A673 (cell line): Measurements from ENCODE around the gene NEDD8. TPM values are rescaled to one million over a fixed set of nuclear protein-coding genes. Genes with fewer than 3 reads are reported as not detected.

ENCODE experiments used
- BruUV-seq: library from RNA; stranded (reverse); fragments of 400-500 nt; replicated peaks from 2 replicates; lab custom pipeline; 2021; lab: Mats Ljungman, UMichigan
- CTCF ChIA-PET: fragments of 300-600 bp; sonication (Branson Sonifier 250); formaldehyde crosslinking; loops from one replicate; lab custom pipeline; 2022; ENCODE audit warnings: antibody characterized with exemption; lab: Charles Lee
- POLR2A ChIA-PET: fragments of 300-600 bp; sonication (Branson Sonifier 250); formaldehyde crosslinking; loops from one replicate; lab custom pipeline; 2022; ENCODE audit warnings: antibody characterized with exemption; ENCODE audit not compliant: low non-redundant PET; lab: Charles Lee
- DNase-seq: peaks from one replicate; pipeline ENCODE4 v3.0.0-alpha.2; 2015; ENCODE audit warnings: low spot score
- H3K27ac ChIP-seq: fragments of 200-600 bp; sonication (generic); 2 replicates; pipeline ENCODE4 v1.5.1; 2016; ENCODE audit warnings: mixed run types, low read depth, mild to moderate bottlenecking, mixed read lengths, antibody characterized with exemption, low read length; ENCODE audit not compliant: poor library complexity, severe bottlenecking
- H3K27me3 ChIP-seq: fragments of 200-600 bp; sonication (generic); replicated peaks from 2 replicates; pipeline ENCODE4 v1.6.1; 2017; ENCODE audit warnings: mixed run types, low read depth, mild to moderate bottlenecking, mixed read lengths, antibody characterized with exemption, low read length; ENCODE audit not compliant: insufficient read depth, poor library complexity
- H3K36me3 ChIP-seq: fragments of 200-600 bp; sonication (generic); 2 replicates; pipeline ENCODE4 v1.6.1; 2016; ENCODE audit warnings: mixed run types, mild to moderate bottlenecking, mixed read lengths, antibody characterized with exemption, low read length; ENCODE audit not compliant: insufficient read depth, poor library complexity, severe bottlenecking
- H3K4me1 ChIP-seq: fragments of 200-600 bp; sonication (generic); 2 replicates; pipeline ENCODE4 v1.6.1; 2017; ENCODE audit warnings: mixed run types, mild to moderate bottlenecking, mixed read lengths, antibody characterized with exemption, low read length; ENCODE audit not compliant: insufficient read depth, poor library complexity, severe bottlenecking
- H3K4me3 ChIP-seq: fragments of 200-600 bp; sonication (generic); 2 replicates; pipeline ENCODE4 v1.5.1; 2016; ENCODE audit warnings: low read depth, mixed run types, mild to moderate bottlenecking, mixed read lengths, low read length; ENCODE audit not compliant: poor library complexity, severe bottlenecking
- H3K9me3 ChIP-seq: fragments of 200-600 bp; sonication (generic); 2 replicates; pipeline ENCODE4 v1.6.1; 2016; ENCODE audit warnings: mixed run types, low read depth, mild to moderate bottlenecking, mixed read lengths, antibody characterized with exemption, low read length; ENCODE audit not compliant: poor library complexity, severe bottlenecking
- CTCF ChIP-seq: fragments of 300-800, 200-600 bp; sonication (generic); conservative IDR thresholded peaks from 2 replicates; pipeline ENCODE4 v1.5.1; 2017; ENCODE audit warnings: low read depth, mild to moderate bottlenecking, antibody characterized with exemption, low read length, moderate library complexity, mixed read lengths
- EZH2 ChIP-seq: fragments of 200-600 bp; sonication (generic); IDR thresholded peaks from 2 replicates; pipeline ENCODE4 v1.6.1; 2017; ENCODE audit warnings: borderline replicate concordance, low read depth, mild to moderate bottlenecking, mixed read lengths, antibody characterized with exemption, low read length; ENCODE audit not compliant: poor library complexity, severe bottlenecking
- intact Hi-C: fragments of 100-400 bp; cut with micrococcal nuclease; formaldehyde crosslinking; loops from one replicate; pipeline ENCODE4 v1.10.0; 2022; ENCODE audit not compliant: unreplicated experiment
- total RNA-seq: library from RNA; stranded (reverse); gene quantifications from 2 replicates; pipeline ENCODE4 v1.2.3, GENCODE V29; 2021

NEDD8 gene
- total RNA-seq, 1 experiment from 2014 or later: 266 TPM

DNA sequence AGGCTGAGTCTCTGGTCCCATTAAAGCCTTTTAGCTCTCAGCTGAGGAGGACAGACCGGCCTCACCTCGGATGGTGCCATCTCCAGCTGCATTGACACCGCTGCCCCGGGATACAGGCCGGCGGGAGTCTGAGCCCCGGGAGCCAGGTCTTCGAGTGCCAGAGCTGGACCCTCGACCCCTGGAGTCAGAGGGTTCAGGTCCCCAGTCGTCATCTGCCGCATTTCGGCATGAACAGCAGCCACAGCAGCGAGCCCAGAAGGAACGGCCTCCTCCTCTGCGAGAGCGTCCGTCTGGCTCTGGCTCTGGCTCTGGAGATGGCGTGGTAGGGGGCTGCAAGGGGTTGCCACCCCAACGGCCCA lies 29.8 kb upstream of the NEDD8 start:
- DNase-seq: no peak
- no peaks in the 10 kb centered on the region for H3K36me3 ChIP-seq
- H3K4me3 ChIP-seq: no peak overlapping the region
- H3K27ac ChIP-seq: no peak overlapping the region
- ChIA-PET CTCF (no interaction called here), POLR2A (interaction anchor here (0.8 kb wide), 1 partner anchor 9 kb away, joined by 5 read pairs; no protein-coding TSS in a partner anchor)
- intact Hi-C loops: no loop called here
- H3K4me1 ChIP-seq: no peaks in the 10 kb centered on the region
- no peaks in the 10 kb centered on the region for H3K9me3 ChIP-seq
- no TSS peak for BruUV-seq
- no peaks in the 10 kb centered on the region for H3K27me3 ChIP-seq
- TF ChIP-seq CTCF (no peak), EZH2 (no peak)

DNA sequence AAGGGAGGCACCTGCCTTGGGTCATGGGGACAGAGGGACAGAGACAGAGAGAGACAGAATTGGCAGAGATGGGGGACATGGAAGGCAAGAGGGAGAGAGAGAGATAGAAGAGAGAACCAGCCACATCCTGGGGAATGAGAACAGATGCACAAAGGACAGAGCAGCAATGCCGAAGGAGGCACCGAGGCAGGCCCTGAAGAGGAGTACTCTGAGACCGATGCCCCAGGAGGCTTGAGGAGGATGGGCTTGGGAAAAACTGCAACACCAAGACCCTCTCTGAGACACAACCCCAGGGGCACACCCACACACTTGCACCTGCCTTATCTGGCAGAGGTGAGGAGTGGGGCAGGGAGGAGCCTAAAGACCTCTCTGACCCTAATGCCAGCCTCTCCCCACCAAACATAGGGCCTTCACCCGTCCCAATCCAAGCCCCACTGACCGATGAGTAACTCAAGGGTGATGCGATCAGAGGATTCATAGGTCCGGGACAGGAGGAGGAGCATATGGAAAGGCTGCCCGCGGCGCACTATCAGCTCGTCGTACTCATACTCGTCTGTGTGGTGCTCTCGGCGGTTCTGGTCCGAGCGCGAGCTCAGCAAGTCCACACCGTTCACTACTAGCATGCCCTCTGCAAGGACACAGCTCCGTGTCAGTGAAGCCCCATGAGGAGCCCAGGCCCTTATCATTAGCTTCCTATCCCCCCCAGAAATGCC lies 29.2 kb upstream of the NEDD8 start:
- Histone ChIP-seq H3K9me3 (no peaks in the 10 kb centered on the region), H3K4me3 (no peak overlapping the region), H3K4me1 (no peaks in the 10 kb centered on the region), H3K36me3 (no peaks in the 10 kb centered on the region), H3K27me3 (no peaks in the 10 kb centered on the region), H3K27ac (no peak overlapping the region)
- no peak for DNase-seq
- ChIA-PET CTCF (no interaction called here), POLR2A (no interaction called here)
- no TSS peak for BruUV-seq
- no peak for TF ChIP-seq CTCF
- TF ChIP-seq EZH2: no peak
- intact Hi-C loops: no loop called here

DNA sequence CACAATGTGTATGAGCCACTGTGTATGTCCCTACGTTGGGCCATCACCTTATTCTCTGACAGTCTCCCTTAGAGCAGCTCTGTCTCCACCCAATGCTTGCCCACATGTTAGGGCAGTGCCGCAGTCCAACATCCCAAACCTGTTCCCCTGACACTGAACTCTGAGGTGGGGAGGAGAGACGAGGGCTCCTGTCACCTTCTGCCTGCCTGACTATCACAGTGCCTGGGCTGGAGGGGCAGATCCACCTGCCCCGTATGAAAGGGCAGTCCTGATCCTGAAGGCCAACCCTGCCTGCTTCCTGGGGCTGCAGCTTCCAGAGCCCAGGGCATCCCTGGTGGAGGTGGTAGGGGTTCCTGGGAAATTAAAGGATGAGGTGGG lies 28.6 kb upstream of the NEDD8 start:
- Histone ChIP-seq H3K27me3 (no peaks in the 10 kb centered on the region), H3K4me3 (no peak overlapping the region), H3K4me1 (no peaks in the 10 kb centered on the region), H3K27ac (no peak overlapping the region), H3K36me3 (no peaks in the 10 kb centered on the region), H3K9me3 (no peaks in the 10 kb centered on the region)
- TF ChIP-seq EZH2: no peak
- TF ChIP-seq CTCF: no peak
- no TSS peak for BruUV-seq
- intact Hi-C loops: no loop called here
- ChIA-PET CTCF (no interaction called here), POLR2A (no interaction called here)
- DNase-seq: no peak
